Stomach (tissue), 4 donors: Measurements from ENCODE around the gene CNTN5.

Experiments
- EP300 ChIP-seq: sonication (generic); formaldehyde crosslinking; IDR thresholded peaks from one replicate; pipeline ENCODE4 v1.6.1; 2017; ENCODE audit warnings: antibody characterized with exemption
- POLR2A ChIP-seq, 4 donors: fragments of 450-650 bp; IDR thresholded peaks; one replicate each; pipeline ENCODE4 v1.6.1; 2016; ENCODE audit warnings: antibody characterized with exemption in 4 of 4, control low read depth in 2 of 4, mild to moderate bottlenecking in 1 of 4, moderate library complexity in 1 of 4
- POLR2AphosphoS5 ChIP-seq, 3 donors: sonication (generic); formaldehyde crosslinking; IDR thresholded peaks; one replicate each; pipeline ENCODE4 v1.6.1; 2016; ENCODE audit warnings: antibody characterized with exemption in 3 of 3
- TF ChIP-seq, protein P1 (sequence below), 7 experiments: fragments of 450-650 bp in 4 of 7; fragments of 200-600 bp in 3 of 7; sonication (generic) in 3 of 7; IDR thresholded peaks; one replicate each; pipeline ENCODE4 v1.5.1; 2016 to 2019; ENCODE audit warnings: antibody characterized with exemption in 7 of 7, control low read depth in 2 of 7, mild to moderate bottlenecking in 1 of 7

DNA sequence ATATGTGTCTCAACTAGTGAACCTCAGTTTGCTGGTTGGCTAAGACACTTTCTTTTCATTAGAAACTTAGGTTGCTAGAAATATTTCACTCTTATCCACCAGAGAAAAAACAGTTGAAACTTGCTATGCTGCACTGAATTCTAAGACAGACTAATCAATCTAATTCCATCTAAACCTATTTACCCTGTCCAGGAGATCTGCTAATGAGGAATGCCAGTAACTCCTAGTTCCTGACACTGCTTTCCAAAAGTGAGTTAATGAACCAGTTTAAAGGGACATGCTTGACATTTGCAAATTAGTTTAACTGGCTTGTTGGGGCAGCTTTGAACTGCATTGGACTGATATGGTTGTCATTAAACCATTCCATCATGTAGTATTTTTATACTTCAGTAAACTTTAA lies 258.5 kb downstream of the CNTN5 start:
- TF ChIP-seq POLR2AphosphoS5 (IDR thresholded peaks at IDR 0.05) (no peak), POLR2A (IDR thresholded peaks at IDR 0.05) (no peak), EP300 (no peak)
- TF ChIP-seq, protein P1, sequence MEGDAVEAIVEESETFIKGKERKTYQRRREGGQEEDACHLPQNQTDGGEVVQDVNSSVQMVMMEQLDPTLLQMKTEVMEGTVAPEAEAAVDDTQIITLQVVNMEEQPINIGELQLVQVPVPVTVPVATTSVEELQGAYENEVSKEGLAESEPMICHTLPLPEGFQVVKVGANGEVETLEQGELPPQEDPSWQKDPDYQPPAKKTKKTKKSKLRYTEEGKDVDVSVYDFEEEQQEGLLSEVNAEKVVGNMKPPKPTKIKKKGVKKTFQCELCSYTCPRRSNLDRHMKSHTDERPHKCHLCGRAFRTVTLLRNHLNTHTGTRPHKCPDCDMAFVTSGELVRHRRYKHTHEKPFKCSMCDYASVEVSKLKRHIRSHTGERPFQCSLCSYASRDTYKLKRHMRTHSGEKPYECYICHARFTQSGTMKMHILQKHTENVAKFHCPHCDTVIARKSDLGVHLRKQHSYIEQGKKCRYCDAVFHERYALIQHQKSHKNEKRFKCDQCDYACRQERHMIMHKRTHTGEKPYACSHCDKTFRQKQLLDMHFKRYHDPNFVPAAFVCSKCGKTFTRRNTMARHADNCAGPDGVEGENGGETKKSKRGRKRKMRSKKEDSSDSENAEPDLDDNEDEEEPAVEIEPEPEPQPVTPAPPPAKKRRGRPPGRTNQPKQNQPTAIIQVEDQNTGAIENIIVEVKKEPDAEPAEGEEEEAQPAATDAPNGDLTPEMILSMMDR (IDR thresholded peaks at IDR 0.05), result no peak
